AG04450 (cell line): Measurements from ENCODE around the gene LCP2. TPM values are rescaled to one million over a fixed set of nuclear protein-coding genes. Genes with fewer than 3 reads are reported as not detected.
A peak's percentile ranks its signal among the peaks of the same experiment; 100 is the strongest.

Experiments used
- CTCF ChIA-PET: fragments of 300-600, 350-600 bp; formaldehyde crosslinking; extraction: SDS; loops from one replicate; lab custom pipeline; 2022; ENCODE audit warnings: antibody characterized with exemption, inconsistent platforms; lab: Charles Lee
- POLR2A ChIA-PET: fragments of 350-600 bp; formaldehyde crosslinking; extraction: SDS; loops from one replicate; lab custom pipeline; 2021; ENCODE audit warnings: antibody characterized with exemption, inconsistent platforms; lab: Yijun Ruan, JAX
- DNase-seq: peaks from one replicate; pipeline ENCODE4 v3.0.0-alpha.2; 2011; ENCODE audit warnings: low read depth, low spot score
- H3K27ac ChIP-seq: one replicate; pipeline ENCODE4 v1.5.1; 2012; ENCODE audit warnings: low read depth, low read length, control low read depth
- H3K27me3 ChIP-seq: one replicate; pipeline ENCODE4 v1.6.0; 2012; ENCODE audit warnings: low read length; ENCODE audit not compliant: control insufficient read depth, insufficient read depth
- H3K4me3 ChIP-seq: 2 replicates; pipeline ENCODE4 v1.5.1; 2011; ENCODE audit warnings: mild to moderate bottlenecking, low read depth, low read length, control low read depth
- H3K9me3 ChIP-seq: 2 replicates; pipeline ENCODE4 v1.5.1; 2012; ENCODE audit warnings: low read length; ENCODE audit not compliant: control insufficient read depth, insufficient read depth
- CTCF ChIP-seq: IDR thresholded peaks from 2 replicates; pipeline ENCODE4 v1.5.1; 2011; ENCODE audit warnings: low read depth, low read length, control low read depth, inconsistent platforms
- polyA plus RNA-seq: library from polyadenylated mRNA; depleted of rRNA; stranded (reverse); fragments of >200 nt; gene quantifications from 2 replicates; pipeline ENCODE4 v1.2.3, GENCODE V29; 2011

LCP2 gene
- polyA plus RNA-seq, 1 experiment, result not detected

GRCh38 chr5:170218726-170219125, 78.9 kb downstream of the LCP2 start:
- TF ChIP-seq CTCF, result no peak
- ChIA-PET POLR2A (no interaction called here), CTCF (interaction anchor here (1.2 kb wide), 1 partner anchor 203 kb away, joined by 3 read pairs; no protein-coding TSS in a partner anchor)
- H3K9me3 ChIP-seq, result no peaks in the 10 kb centered on the region
- no peaks in the 10 kb centered on the region for H3K27me3 ChIP-seq
- no peak overlapping the region for H3K27ac ChIP-seq
- DNase-seq, result no peak
- H3K4me3 ChIP-seq, result no peak overlapping the region

- no peak for DNase-seq
- no peak overlapping the region for H3K27ac ChIP-seq
- ChIA-PET POLR2A (no interaction called here), CTCF (interaction anchor here (1.0 to 2.4 kb wide), 3 partner anchors 118 to 204 kb away, joined by 3 to 8 read pairs (median 3); no protein-coding TSS in a partner anchor)
- TF ChIP-seq CTCF, result no peak
- H3K4me3 ChIP-seq, result no peak overlapping the region
- no peaks in the 10 kb centered on the region for H3K27me3 ChIP-seq
- H3K9me3 ChIP-seq, result no peaks in the 10 kb centered on the region
Measured at GRCh38 chr5:170217831-170218230, 79.7 kb downstream of the LCP2 start.

- no peak for DNase-seq
- ChIA-PET CTCF (interaction anchor here (0.6 to 2.4 kb wide), 8 partner anchors 10 to 119 kb away, joined by 3 to 8 read pairs (median 4); no protein-coding TSS in a partner anchor), POLR2A (no interaction called here)
- Histone ChIP-seq H3K9me3 (no peaks in the 10 kb centered on the region), H3K4me3 (no peak overlapping the region), H3K27me3 (no peaks in the 10 kb centered on the region), H3K27ac (no peak overlapping the region)
- TF ChIP-seq CTCF, result peak; percentile 44
Measured at GRCh38 chr5:170216257-170216864, 81.2 kb downstream of the LCP2 start.

GRCh38 chr5:170211575-170212334, 85.8 kb downstream of the LCP2 start:
- ChIA-PET POLR2A (no interaction called here), CTCF (interaction anchor here (1.3 kb wide), 1 partner anchor 14 kb away, joined by 4 read pairs; no protein-coding TSS in a partner anchor)
- H3K27ac ChIP-seq, result no peak overlapping the region
- no peak overlapping the region for H3K4me3 ChIP-seq
- no peaks in the 10 kb centered on the region for H3K9me3 ChIP-seq
- no peak for TF ChIP-seq CTCF
- no peak for DNase-seq
- H3K27me3 ChIP-seq, result no peaks in the 10 kb centered on the region

GRCh38 chr5:170206958-170207357, 90.6 kb downstream of the LCP2 start:
- no peak for DNase-seq
- Histone ChIP-seq H3K27ac (no peak overlapping the region), H3K27me3 (no peaks in the 10 kb centered on the region), H3K9me3 (no peaks in the 10 kb centered on the region), H3K4me3 (no peak overlapping the region)
- TF ChIP-seq CTCF, result no peak
- ChIA-PET POLR2A (no interaction called here), CTCF (no interaction called here)
